Right atrium auricular region (tissue), 2 donors: ENCODE results near the gene SCYL2. TPM values are rescaled to one million over a fixed set of nuclear protein-coding genes. Genes with fewer than 3 reads are reported as not detected.

Source experiments
- DNase-seq: peaks from one replicate; pipeline ENCODE4 v3.0.0-alpha.2; 2019; ENCODE audit warnings: low spot score
- H3K27ac ChIP-seq, 2 donors: fragments of 200-600 bp; sonication (generic); 1 replicate in 1 of 2; 2 replicates in 1 of 2; pipeline ENCODE4 v1.5.1; 2016 to 2019
- H3K27me3 ChIP-seq, 2 donors: fragments of 200-600 bp; sonication (generic); one replicate each; pipeline versions ENCODE4 v1.5.1 to v1.6.0; 2017 to 2019
- H3K36me3 ChIP-seq: fragments of 200-600 bp; sonication (generic); one replicate; pipeline ENCODE4 v1.5.1; 2016
- H3K4me1 ChIP-seq, 2 donors: fragments of 200-600 bp; sonication (generic); one replicate each; pipeline versions ENCODE4 v1.5.1 to v1.6.0; 2017 to 2019
- H3K4me3 ChIP-seq, 2 donors: fragments of 200-600 bp; sonication (generic); 1 replicate in 1 of 2; 2 replicates in 1 of 2; pipeline ENCODE4 v1.5.1; 2017 to 2019; ENCODE audit warnings: mild to moderate bottlenecking in 1 of 2, moderate library complexity in 1 of 2
- H3K9me3 ChIP-seq, 2 donors: fragments of 200-600 bp; sonication (generic); one replicate each; pipeline ENCODE4 v1.5.1; 2019
- CTCF ChIP-seq, 2 donors: fragments of 200-600 bp; sonication (generic); IDR thresholded peaks; one replicate each; pipeline ENCODE4 v1.5.1; 2019; ENCODE audit warnings: antibody characterized with exemption in 2 of 2
- total RNA-seq, 2 donors: library from RNA; depleted of rRNA; stranded (reverse); fragments of >200 nt; gene quantifications; one replicate each; pipeline ENCODE4 v1.1.0, GENCODE V29; 2016

Gene SCYL2
- total RNA-seq, 2 donors from 2014 or later = 21.1 to 36.9 TPM

- no peak for TF ChIP-seq CTCF (IDR thresholded peaks at IDR 0.05)
- no peak for DNase-seq
- H3K36me3 ChIP-seq = no peaks in the 10 kb centered on the region
These were observed 1.0 kb upstream of the SCYL2 start for GRCh38 chr12:100265732-100266584.

GRCh38 chr12:100266585-100266834 is 467 bp upstream of the SCYL2 start:
- peak; percentile 91 for DNase-seq
- no peak for TF ChIP-seq CTCF (IDR thresholded peaks at IDR 0.05)
- no peaks in the 10 kb centered on the region for H3K36me3 ChIP-seq
- H3K4me3 ChIP-seq = peak overlapping the region; percentile 76 to 97
- H3K27ac ChIP-seq = peak overlapping the region; percentile 97 to 99
- peaks cover 0 to 27% of the 10 kb centered on the region in 2 donors for H3K4me1 ChIP-seq
- H3K9me3 ChIP-seq = no peaks in the 10 kb centered on the region
- no peaks in the 10 kb centered on the region for H3K27me3 ChIP-seq

More at GRCh38 chr12:100265732-100266584, 1.0 kb upstream of the SCYL2 start:
- Histone ChIP-seq H3K4me1 (peaks cover 0 to 27% of the 10 kb centered on the region in 2 donors), H3K9me3 (no peaks in the 10 kb centered on the region), H3K27me3 (no peaks in the 10 kb centered on the region), H3K27ac (peak overlapping the region; percentile 97 to 99), H3K4me3 (peak overlapping the region; percentile 76 to 97)

GRCh38 chr12:100267603-100268281 is 765 bp downstream of the SCYL2 start:
- Histone ChIP-seq H3K4me1 (peaks cover 0 to 27% of the 10 kb centered on the region in 2 donors), H3K27me3 (no peaks in the 10 kb centered on the region)

GRCh38 chr12:100268835-100269564 is 2.0 kb downstream of the SCYL2 start:
- no peaks in the 10 kb centered on the region for H3K36me3 ChIP-seq
- peaks cover 0 to 27% of the 10 kb centered on the region in 2 donors for H3K4me1 ChIP-seq
- peak overlapping the region in 1 of 2 donors; percentile 97 for H3K27ac ChIP-seq
- no peak for TF ChIP-seq CTCF (IDR thresholded peaks at IDR 0.05)
- H3K9me3 ChIP-seq = no peaks in the 10 kb centered on the region
- peak overlapping the region in 1 of 2 donors; percentile 76 for H3K4me3 ChIP-seq
- H3K27me3 ChIP-seq = no peaks in the 10 kb centered on the region
- no peak for DNase-seq

More at GRCh38 chr12:100267603-100268281, 765 bp downstream of the SCYL2 start:
- peak overlapping the region; percentile 97 to 99 for H3K27ac ChIP-seq
- TF ChIP-seq CTCF (IDR thresholded peaks at IDR 0.05) = no peak
- H3K9me3 ChIP-seq = no peaks in the 10 kb centered on the region
- no peaks in the 10 kb centered on the region for H3K36me3 ChIP-seq
- peak overlapping the region; percentile 76 to 97 for H3K4me3 ChIP-seq
- DNase-seq = no peak

- TF ChIP-seq CTCF (IDR thresholded peaks at IDR 0.05) = no peak
- Histone ChIP-seq H3K27me3 (no peaks in the 10 kb centered on the region), H3K36me3 (no peaks in the 10 kb centered on the region), H3K4me1 (peaks cover 0 to 14% of the 10 kb centered on the region in 2 donors), H3K27ac (no peak overlapping the region), H3K4me3 (no peak overlapping the region), H3K9me3 (no peaks in the 10 kb centered on the region)
- DNase-seq = no peak
These were observed 6.8 kb downstream of the SCYL2 start for GRCh38 chr12:100273782-100274181.
